ENCODE data around the gene CCDC192. TPM values are rescaled to one million over a fixed set of nuclear protein-coding genes. Genes with fewer than 3 reads are reported as not detected.

Gene CCDC192
- polyA plus RNA-seq, 2 of the 4 experiments (the other 2 are of a cell fraction) = not detected

DNA sequence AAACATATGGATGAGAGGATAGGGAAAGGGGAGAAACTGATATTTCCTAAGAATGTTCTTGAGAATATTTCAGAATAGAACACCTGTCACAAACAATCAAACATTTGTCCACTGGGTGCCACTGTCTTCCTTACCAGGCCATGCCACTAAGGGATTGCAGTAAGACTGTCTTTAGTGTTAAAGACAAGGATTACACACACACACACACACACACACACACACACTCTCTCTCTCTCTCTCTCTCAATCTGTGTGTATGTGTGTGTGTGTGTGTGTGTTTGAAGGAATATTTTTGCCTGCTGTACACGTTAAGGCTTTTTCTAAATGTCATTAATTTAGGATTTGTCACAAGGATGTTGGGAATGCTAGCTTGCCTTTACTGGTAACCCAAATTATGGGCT lies 54.4 kb downstream of the CCDC192 start:
- ChIA-PET CTCF (interaction anchor here (0.6 to 2.7 kb wide), 35 partner anchors 9 to 821 kb away, joined by 3 to 12 read pairs (median 3); partner anchors contain the start of gene SLC12A2), POLR2A (no interaction called here)
- FAIRE-seq (no peak), DNase-seq (ENCODE audit: low read depth in 1 of 2, low spot score in 1 of 2) (peak; percentile 59 to 76), ATAC-seq (peak; percentile 92 to 96)
- no peaks in the 10 kb centered on the region for H3K9me3 ChIP-seq
- TF ChIP-seq RAD21 (conservative IDR thresholded peaks at IDR 0.05 in 1 of 2, IDR thresholded peaks at IDR 0.05 in 1 of 2) (peak; percentile 93 to 94), CEBPB (IDR thresholded peaks at IDR 0.05) (peak in 1 of 2 experiments; percentile 30; a peak in 1 of 4 replicates), SMC3 (IDR thresholded peaks at IDR 0.05) (peak; percentile 92), ESRRA (IDR thresholded peaks at IDR 0.05; ENCODE audit: borderline replicate concordance, low read length) (no peak)
- TF ChIP-seq, protein P1, sequence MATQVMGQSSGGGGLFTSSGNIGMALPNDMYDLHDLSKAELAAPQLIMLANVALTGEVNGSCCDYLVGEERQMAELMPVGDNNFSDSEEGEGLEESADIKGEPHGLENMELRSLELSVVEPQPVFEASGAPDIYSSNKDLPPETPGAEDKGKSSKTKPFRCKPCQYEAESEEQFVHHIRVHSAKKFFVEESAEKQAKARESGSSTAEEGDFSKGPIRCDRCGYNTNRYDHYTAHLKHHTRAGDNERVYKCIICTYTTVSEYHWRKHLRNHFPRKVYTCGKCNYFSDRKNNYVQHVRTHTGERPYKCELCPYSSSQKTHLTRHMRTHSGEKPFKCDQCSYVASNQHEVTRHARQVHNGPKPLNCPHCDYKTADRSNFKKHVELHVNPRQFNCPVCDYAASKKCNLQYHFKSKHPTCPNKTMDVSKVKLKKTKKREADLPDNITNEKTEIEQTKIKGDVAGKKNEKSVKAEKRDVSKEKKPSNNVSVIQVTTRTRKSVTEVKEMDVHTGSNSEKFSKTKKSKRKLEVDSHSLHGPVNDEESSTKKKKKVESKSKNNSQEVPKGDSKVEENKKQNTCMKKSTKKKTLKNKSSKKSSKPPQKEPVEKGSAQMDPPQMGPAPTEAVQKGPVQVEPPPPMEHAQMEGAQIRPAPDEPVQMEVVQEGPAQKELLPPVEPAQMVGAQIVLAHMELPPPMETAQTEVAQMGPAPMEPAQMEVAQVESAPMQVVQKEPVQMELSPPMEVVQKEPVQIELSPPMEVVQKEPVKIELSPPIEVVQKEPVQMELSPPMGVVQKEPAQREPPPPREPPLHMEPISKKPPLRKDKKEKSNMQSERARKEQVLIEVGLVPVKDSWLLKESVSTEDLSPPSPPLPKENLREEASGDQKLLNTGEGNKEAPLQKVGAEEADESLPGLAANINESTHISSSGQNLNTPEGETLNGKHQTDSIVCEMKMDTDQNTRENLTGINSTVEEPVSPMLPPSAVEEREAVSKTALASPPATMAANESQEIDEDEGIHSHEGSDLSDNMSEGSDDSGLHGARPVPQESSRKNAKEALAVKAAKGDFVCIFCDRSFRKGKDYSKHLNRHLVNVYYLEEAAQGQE (IDR thresholded peaks at IDR 0.05) = no peak
- TF ChIP-seq, protein P2, sequence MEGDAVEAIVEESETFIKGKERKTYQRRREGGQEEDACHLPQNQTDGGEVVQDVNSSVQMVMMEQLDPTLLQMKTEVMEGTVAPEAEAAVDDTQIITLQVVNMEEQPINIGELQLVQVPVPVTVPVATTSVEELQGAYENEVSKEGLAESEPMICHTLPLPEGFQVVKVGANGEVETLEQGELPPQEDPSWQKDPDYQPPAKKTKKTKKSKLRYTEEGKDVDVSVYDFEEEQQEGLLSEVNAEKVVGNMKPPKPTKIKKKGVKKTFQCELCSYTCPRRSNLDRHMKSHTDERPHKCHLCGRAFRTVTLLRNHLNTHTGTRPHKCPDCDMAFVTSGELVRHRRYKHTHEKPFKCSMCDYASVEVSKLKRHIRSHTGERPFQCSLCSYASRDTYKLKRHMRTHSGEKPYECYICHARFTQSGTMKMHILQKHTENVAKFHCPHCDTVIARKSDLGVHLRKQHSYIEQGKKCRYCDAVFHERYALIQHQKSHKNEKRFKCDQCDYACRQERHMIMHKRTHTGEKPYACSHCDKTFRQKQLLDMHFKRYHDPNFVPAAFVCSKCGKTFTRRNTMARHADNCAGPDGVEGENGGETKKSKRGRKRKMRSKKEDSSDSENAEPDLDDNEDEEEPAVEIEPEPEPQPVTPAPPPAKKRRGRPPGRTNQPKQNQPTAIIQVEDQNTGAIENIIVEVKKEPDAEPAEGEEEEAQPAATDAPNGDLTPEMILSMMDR (IDR thresholded peaks at IDR 0.05) = peak; percentile 90
- no peak overlapping the region for H3K4me2 ChIP-seq
- WGBS (ENCODE audit: missing lambda C conversion rate) = 24% methylated on average over 1 of the region's 1 CpG
- H3K4me3 ChIP-seq = no peak overlapping the region
- H3K27ac ChIP-seq = peak overlapping the region in 1 of 2 experiments; percentile 28; a peak in 1 of 6 replicates
- H3K4me1 ChIP-seq = 0 out of 3 replicates have a peak, but pooled peaks cover 6% of the 10 kb centered on the region

DNA sequence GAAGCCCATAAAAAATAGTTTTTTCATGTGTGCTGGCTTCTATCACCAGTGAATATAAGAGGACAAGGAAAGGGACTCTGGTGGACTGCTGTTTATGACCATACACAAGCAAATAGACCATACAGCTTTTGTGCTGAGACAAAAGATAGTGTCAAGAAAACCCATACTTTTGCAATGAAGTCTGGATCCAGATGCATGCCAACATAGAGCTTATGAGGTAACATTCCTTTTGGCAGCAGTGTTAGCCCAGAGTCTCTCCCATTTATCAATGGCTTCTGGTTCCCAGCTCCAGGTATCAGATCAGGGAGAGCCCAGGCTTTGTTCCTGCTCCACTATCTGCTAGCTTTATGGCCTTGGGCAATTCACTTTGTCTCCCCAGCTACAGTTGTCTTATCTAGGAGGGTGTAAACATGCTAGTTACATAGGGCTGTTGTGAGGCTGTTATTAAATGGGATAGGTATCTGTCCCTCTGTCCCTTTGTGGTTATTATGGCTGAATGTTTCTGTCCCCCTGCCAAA lies 55.6 kb downstream of the CCDC192 start:
- Histone ChIP-seq H3K9me3 (no peaks in the 10 kb centered on the region), H3K4me2 (no peak overlapping the region), H3K27ac (no peak overlapping the region), H3K4me1 (0 out of 3 replicates have a peak, but pooled peaks cover 6% of the 10 kb centered on the region), H3K4me3 (no peak overlapping the region)
- FAIRE-seq (no peak), DNase-seq (ENCODE audit: low read depth in 1 of 2, low spot score in 1 of 2) (no peak), ATAC-seq (no peak; a peak in 1 of 6 replicates)
- ChIA-PET POLR2A (no interaction called here), CTCF (interaction anchor here (0.9 to 2.7 kb wide), 11 partner anchors 8 to 441 kb away, joined by 3 to 12 read pairs (median 4); partner anchors contain the start of gene SLC12A2)
- TF ChIP-seq ZNF302 (CRISPR knock-in tag; IDR thresholded peaks at IDR 0.05) (no peak), EP300 (IDR thresholded peaks at IDR 0.05) (no peak), FOSB (CRISPR knock-in tag; IDR thresholded peaks at IDR 0.05) (no peak), RFX5 (IDR thresholded peaks at IDR 0.05) (no peak), TFCP2L1 (CRISPR knock-in tag; IDR thresholded peaks at IDR 0.05) (no peak), GATA3 (IDR thresholded peaks at IDR 0.05; ENCODE audit: borderline replicate concordance) (no peak), HOXB13 (CRISPR knock-in tag; IDR thresholded peaks at IDR 0.05; ENCODE audit: low read depth) (no peak), JUNB (IDR thresholded peaks at IDR 0.05) (no peak), CHD2 (IDR thresholded peaks at IDR 0.05; ENCODE audit: low read length, partially characterized antibody) (no peak)
- TF ChIP-seq, protein P3, sequence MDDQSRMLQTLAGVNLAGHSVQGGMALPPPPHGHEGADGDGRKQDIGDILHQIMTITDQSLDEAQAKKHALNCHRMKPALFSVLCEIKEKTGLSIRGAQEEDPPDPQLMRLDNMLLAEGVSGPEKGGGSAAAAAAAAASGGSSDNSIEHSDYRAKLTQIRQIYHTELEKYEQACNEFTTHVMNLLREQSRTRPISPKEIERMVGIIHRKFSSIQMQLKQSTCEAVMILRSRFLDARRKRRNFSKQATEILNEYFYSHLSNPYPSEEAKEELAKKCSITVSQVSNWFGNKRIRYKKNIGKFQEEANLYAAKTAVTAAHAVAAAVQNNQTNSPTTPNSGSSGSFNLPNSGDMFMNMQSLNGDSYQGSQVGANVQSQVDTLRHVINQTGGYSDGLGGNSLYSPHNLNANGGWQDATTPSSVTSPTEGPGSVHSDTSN (IDR thresholded peaks at IDR 0.05) = no peak
- TF ChIP-seq, protein P2 (IDR thresholded peaks at IDR 0.05) = no peak
